OCI-LY7 (cell line): ENCODE results near the gene PAN2. TPM values are rescaled to one million over a fixed set of nuclear protein-coding genes. Genes with fewer than 3 reads are reported as not detected.
A peak's percentile ranks its signal among the peaks of the same experiment; 100 is the strongest.

Source experiments
- BruUV-seq: library from RNA; stranded (reverse); fragments of 400-500 nt; replicated peaks from 2 replicates; lab custom pipeline; 2021; lab: Mats Ljungman, UMichigan
- CTCF ChIA-PET: fragments of 300-600 bp; sonication (Branson Sonifier 250); formaldehyde crosslinking; loops from one replicate; lab custom pipeline; 2022; ENCODE audit warnings: antibody characterized with exemption; ENCODE audit not compliant: unreplicated experiment; lab: Charles Lee
- POLR2A ChIA-PET: fragments of 300-600 bp; sonication (Branson Sonifier 250); formaldehyde crosslinking; loops from one replicate; lab custom pipeline; 2022; ENCODE audit warnings: antibody characterized with exemption; lab: Charles Lee
- DNase-seq: peaks from one replicate; pipeline ENCODE4 v3.0.0-alpha.2; 2015; ENCODE audit warnings: low spot score
- H2AFZ ChIP-seq: fragments of 200-600 bp; sonication (generic), shearing (Covaris generic); 2 replicates; pipeline ENCODE4 v1.6.1; 2014; ENCODE audit warnings: mild to moderate bottlenecking, antibody characterized with exemption, low read length, moderate library complexity
- H3K27ac ChIP-seq: fragments of 200-600 bp; sonication (generic); 2 replicates; pipeline ENCODE4 v1.5.1; 2014; ENCODE audit warnings: mixed run types, low read depth, mild to moderate bottlenecking, moderate library complexity, low read length, inconsistent platforms; ENCODE audit not compliant: poor library complexity, severe bottlenecking
- H3K36me3 ChIP-seq: fragments of 200-600 bp; sonication (generic); 2 replicates; pipeline ENCODE4 v1.6.1; 2014; ENCODE audit warnings: mild to moderate bottlenecking, antibody characterized with exemption, low read length, moderate library complexity, mixed read lengths; ENCODE audit not compliant: insufficient read depth
- H3K4me1 ChIP-seq: fragments of 200-600 bp; sonication (generic); 2 replicates; pipeline ENCODE4 v1.5.1; 2014; ENCODE audit warnings: mild to moderate bottlenecking, low read length; ENCODE audit not compliant: insufficient read depth, poor library complexity, severe bottlenecking
- H3K4me2 ChIP-seq: fragments of 200-600 bp; sonication (generic); 2 replicates; pipeline ENCODE4 v1.6.1; 2014; ENCODE audit warnings: mild to moderate bottlenecking, low read length
- H3K4me3 ChIP-seq: fragments of 200-600 bp; sonication (generic); 2 replicates; pipeline ENCODE4 v1.5.1; 2014; ENCODE audit warnings: mild to moderate bottlenecking, low read depth, low read length; ENCODE audit not compliant: poor library complexity, severe bottlenecking
- H3K79me2 ChIP-seq: fragments of 200-600 bp; sonication (generic); 2 replicates; pipeline ENCODE4 v1.6.1; 2016; ENCODE audit warnings: low read depth, mild to moderate bottlenecking, low read length, moderate library complexity, mixed read lengths; ENCODE audit not compliant: insufficient read depth
- H3K9me2 ChIP-seq: fragments of 200-600 bp; sonication (generic); 2 replicates; pipeline ENCODE4 v1.6.1; 2016; ENCODE audit warnings: mild to moderate bottlenecking, low read length, mixed read lengths; ENCODE audit not compliant: insufficient read depth
- H3K9me3 ChIP-seq: fragments of 200-600 bp; sonication (generic); 2 replicates; pipeline ENCODE4 v1.6.1; 2014; ENCODE audit warnings: mild to moderate bottlenecking, mixed run types, low read length, mixed read lengths
- H4K20me1 ChIP-seq: fragments of 200-600 bp; sonication (generic); 2 replicates; pipeline ENCODE4 v1.6.1; 2014; ENCODE audit warnings: mild to moderate bottlenecking, antibody characterized with exemption, low read length, moderate library complexity, mixed read lengths; ENCODE audit not compliant: insufficient read depth
- CTCF ChIP-seq: fragments of 200-600 bp; sonication (generic); conservative IDR thresholded peaks from 2 replicates; pipeline ENCODE4 v1.5.1; 2014; ENCODE audit warnings: mild to moderate bottlenecking, antibody characterized with exemption, low read length, moderate library complexity, mixed read lengths
- EZH2phosphoT487 ChIP-seq: fragments of 200-600 bp; sonication (generic); IDR thresholded peaks from 2 replicates; pipeline ENCODE4 v1.6.1; 2018; ENCODE audit warnings: low read depth, borderline replicate concordance, mild to moderate bottlenecking, mixed run types, antibody characterized with exemption, low read length, moderate library complexity, mixed read lengths
- intact Hi-C: fragments of 100-400 bp; cut with micrococcal nuclease; formaldehyde crosslinking; loops from one replicate; pipeline ENCODE4 v1.10.0; 2022; ENCODE audit not compliant: unreplicated experiment
- total RNA-seq, 2 experiments: library from RNA; depleted of rRNA in 1 of 2; stranded (reverse); fragments of >200 nt in 1 of 2; shearing (Covaris generic) in 1 of 2; gene quantifications; 2 replicates each; pipeline ENCODE4 v1.2.3, GENCODE V29; 2014 to 2022

PAN2 gene
- total RNA-seq, 2 experiments from 2014 or later: 106 to 117 TPM

- no TSS peak for BruUV-seq
Measured at GRCh38 chr12:56338308-56339157, 4.7 kb upstream of the PAN2 start, which contains the start of gene IL23A. Gene IL23A (plus strand): TSS chr12:56338884. CDS start chr12:56339045, 161 bp downstream.

GRCh38 chr12:56337753-56338251 lies 4.0 kb upstream of the PAN2 start:
- intact Hi-C loops: loop anchor here (2.0 kb wide), 2 partner anchors 23 to 37 kb away; partner anchors contain the start of gene STAT2
- Histone ChIP-seq H3K36me3 (peaks cover 20% of the 10 kb centered on the region), H4K20me1 (no peaks in the 10 kb centered on the region), H2AFZ (peak overlapping the region; percentile 26; the same call in 1 of the 2 replicates), H3K9me2 (no peaks in the 10 kb centered on the region), H3K4me3 (peak overlapping the region; percentile 65), H3K4me2 (peak overlapping the region; percentile 92), H3K9me3 (no peaks in the 10 kb centered on the region), H3K79me2 (peaks cover 16% of the 10 kb centered on the region; the same call in 1 of the 2 replicates), H3K27ac (peak overlapping the region; percentile 85), H3K4me1 (peaks cover 65% of the 10 kb centered on the region)
- CTCF ChIA-PET: interaction anchor here (0.8 to 1.5 kb wide), 2 partner anchors 22 kb away, joined by 5 to 6 read pairs; partner anchors contain the start of gene STAT2
- no peak for DNase-seq
- POLR2A ChIA-PET: interaction anchor here (0.6 to 9.4 kb wide), 22 partner anchors 11 to 148 kb away, joined by 3 to 70 read pairs (median 4); partner anchors contain the start of genes CNPY2, RNF41, SPRYD4 and STAT2
- TF ChIP-seq CTCF (no peak), EZH2phosphoT487 (no peak)
- BruUV-seq: no TSS peak

More at GRCh38 chr12:56338308-56339157, 4.7 kb upstream of the PAN2 start, which contains the start of gene IL23A:
- Histone ChIP-seq H2AFZ (peak within 1 kb of the TSS; percentile 33; the same call in 1 of the 2 replicates), H3K4me1 (peaks cover 60% of the 10 kb centered on the region), H3K9me2 (no peaks in the 10 kb centered on the region), H3K9me3 (no peaks in the 10 kb centered on the region), H3K36me3 (peaks cover 27% of the 10 kb centered on the region), H3K27ac (peak within 1 kb of the TSS; percentile 85), H3K79me2 (peaks cover 10% of the 10 kb centered on the region; the same call in 1 of the 2 replicates), H4K20me1 (no peaks in the 10 kb centered on the region), H3K4me2 (peak within 1 kb of the TSS; percentile 92), H3K4me3 (peak within 1 kb of the TSS; percentile 65)
- ChIA-PET POLR2A (interaction anchor here (0.7 to 9.4 kb wide), 20 partner anchors 10 to 133 kb away, joined by 3 to 70 read pairs (median 5); partner anchors contain the start of genes CNPY2, RNF41, SPRYD4 and STAT2), CTCF (interaction anchor here (0.6 to 1.5 kb wide), 4 partner anchors 20 to 79 kb away, joined by 4 to 6 read pairs (median 4); partner anchors contain the start of gene STAT2)
- no peak for TF ChIP-seq EZH2phosphoT487
- intact Hi-C loops: loop anchor here (2.0 kb wide), 2 partner anchors 22 to 36 kb away; partner anchors contain the start of gene STAT2
- DNase-seq: peak; percentile 80
